ENCODE data around the gene MYO18B. TPM values are rescaled to one million over a fixed set of nuclear protein-coding genes. Genes with fewer than 3 reads are reported as not detected.

The MYO18B gene
- total RNA-seq, 1 donor from 2014 or later: 1.9 TPM

DNA sequence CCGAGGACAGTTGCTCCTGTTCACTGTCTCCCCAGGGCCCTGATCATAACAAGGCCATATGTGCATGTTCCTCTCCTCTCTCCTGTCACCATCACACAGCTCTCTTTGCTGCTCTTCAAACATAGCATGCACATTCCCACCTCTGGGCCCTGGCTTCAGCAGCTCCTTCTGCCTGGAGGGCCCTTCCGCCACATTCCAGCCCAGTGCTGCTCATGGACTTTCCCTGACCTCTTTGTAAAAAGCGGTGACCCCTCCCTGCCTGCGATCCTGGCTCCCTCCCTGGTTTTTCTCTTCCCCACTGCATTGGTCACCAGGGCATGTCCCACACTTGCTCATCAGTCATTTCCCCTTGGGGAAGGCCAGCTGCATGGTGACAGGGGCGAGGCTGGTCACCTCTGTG is 98.2 kb downstream of the MYO18B start:
- H3K27ac Mint-ChIP-seq: peak overlapping the region; percentile 39
- TF ChIP-seq, protein P1, sequence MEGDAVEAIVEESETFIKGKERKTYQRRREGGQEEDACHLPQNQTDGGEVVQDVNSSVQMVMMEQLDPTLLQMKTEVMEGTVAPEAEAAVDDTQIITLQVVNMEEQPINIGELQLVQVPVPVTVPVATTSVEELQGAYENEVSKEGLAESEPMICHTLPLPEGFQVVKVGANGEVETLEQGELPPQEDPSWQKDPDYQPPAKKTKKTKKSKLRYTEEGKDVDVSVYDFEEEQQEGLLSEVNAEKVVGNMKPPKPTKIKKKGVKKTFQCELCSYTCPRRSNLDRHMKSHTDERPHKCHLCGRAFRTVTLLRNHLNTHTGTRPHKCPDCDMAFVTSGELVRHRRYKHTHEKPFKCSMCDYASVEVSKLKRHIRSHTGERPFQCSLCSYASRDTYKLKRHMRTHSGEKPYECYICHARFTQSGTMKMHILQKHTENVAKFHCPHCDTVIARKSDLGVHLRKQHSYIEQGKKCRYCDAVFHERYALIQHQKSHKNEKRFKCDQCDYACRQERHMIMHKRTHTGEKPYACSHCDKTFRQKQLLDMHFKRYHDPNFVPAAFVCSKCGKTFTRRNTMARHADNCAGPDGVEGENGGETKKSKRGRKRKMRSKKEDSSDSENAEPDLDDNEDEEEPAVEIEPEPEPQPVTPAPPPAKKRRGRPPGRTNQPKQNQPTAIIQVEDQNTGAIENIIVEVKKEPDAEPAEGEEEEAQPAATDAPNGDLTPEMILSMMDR (IDR thresholded peaks at IDR 0.05; ENCODE audit: unreplicated experiment): no peak
- no peaks in the 10 kb centered on the region for H3K36me3 Mint-ChIP-seq (ENCODE audit: insufficient read depth)
- H3K9me3 Mint-ChIP-seq (ENCODE audit: low read depth): no peaks in the 10 kb centered on the region
- no peak overlapping the region for H3K4me3 Mint-ChIP-seq (ENCODE audit: low read depth)
- peaks cover 4% of the 10 kb centered on the region for H3K4me1 Mint-ChIP-seq (ENCODE audit: low read depth)
- H3K27me3 Mint-ChIP-seq: peaks cover 54% of the 10 kb centered on the region
- no peak for DNase-seq (ENCODE audit: low spot score, unreplicated experiment)

DNA sequence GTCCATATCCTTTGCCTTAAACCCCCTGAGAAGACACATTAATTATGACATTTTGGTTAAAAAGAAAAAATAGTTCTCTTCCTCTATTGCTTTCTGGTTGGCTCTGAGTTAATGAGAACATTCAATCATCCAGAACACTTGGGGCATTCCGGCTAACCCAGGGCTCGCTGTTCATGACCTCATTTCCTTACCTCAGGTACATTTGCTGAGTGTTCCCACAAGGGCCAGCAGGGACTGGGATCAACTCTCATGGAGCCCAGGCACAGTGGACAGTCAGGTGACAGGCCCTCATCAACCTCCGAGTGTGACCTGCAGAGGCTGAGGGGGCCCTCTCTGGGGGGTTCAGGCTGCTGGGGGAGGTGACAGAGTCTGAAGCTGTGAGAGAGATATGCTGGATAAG is 98.9 kb downstream of the MYO18B start:
- no peak overlapping the region for H3K27ac Mint-ChIP-seq
- DNase-seq (ENCODE audit: low spot score, unreplicated experiment): no peak
- H3K36me3 Mint-ChIP-seq (ENCODE audit: insufficient read depth): no peaks in the 10 kb centered on the region
- TF ChIP-seq, protein P1 (IDR thresholded peaks at IDR 0.05; ENCODE audit: unreplicated experiment): no peak
- no peaks in the 10 kb centered on the region for H3K9me3 Mint-ChIP-seq (ENCODE audit: low read depth)
- no peak overlapping the region for H3K4me3 Mint-ChIP-seq (ENCODE audit: low read depth)
- H3K4me1 Mint-ChIP-seq (ENCODE audit: low read depth): peaks cover 4% of the 10 kb centered on the region
- H3K27me3 Mint-ChIP-seq: peaks cover 50% of the 10 kb centered on the region

DNA sequence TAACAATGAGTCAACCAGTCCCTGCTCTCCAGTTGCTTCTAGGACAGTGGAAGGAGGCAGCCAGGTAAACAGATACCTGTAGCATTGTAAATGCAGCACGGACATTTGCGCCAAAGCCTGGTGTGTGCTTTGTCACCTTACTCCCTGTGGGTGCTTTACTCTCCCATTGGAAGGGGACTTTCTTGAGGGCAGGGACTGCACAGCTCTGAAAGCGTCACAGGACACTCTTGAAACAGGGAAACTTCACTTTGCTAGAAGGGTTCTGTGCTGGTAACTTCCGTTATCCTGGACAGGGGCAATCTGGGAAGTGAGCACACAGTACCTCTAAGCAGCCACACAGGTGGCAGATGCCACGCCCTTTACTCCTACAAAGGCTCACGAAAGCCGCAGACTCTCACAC is 99.8 kb downstream of the MYO18B start:
- TF ChIP-seq, protein P1 (IDR thresholded peaks at IDR 0.05; ENCODE audit: unreplicated experiment): no peak
- H3K4me1 Mint-ChIP-seq (ENCODE audit: low read depth): peaks cover 4% of the 10 kb centered on the region
- no peaks in the 10 kb centered on the region for H3K9me3 Mint-ChIP-seq (ENCODE audit: low read depth)
- no peak for DNase-seq (ENCODE audit: low spot score, unreplicated experiment)
- no peak overlapping the region for H3K4me3 Mint-ChIP-seq (ENCODE audit: low read depth)
- H3K27ac Mint-ChIP-seq: no peak overlapping the region
- no peaks in the 10 kb centered on the region for H3K36me3 Mint-ChIP-seq (ENCODE audit: insufficient read depth)
- H3K27me3 Mint-ChIP-seq: peaks cover 47% of the 10 kb centered on the region

DNA sequence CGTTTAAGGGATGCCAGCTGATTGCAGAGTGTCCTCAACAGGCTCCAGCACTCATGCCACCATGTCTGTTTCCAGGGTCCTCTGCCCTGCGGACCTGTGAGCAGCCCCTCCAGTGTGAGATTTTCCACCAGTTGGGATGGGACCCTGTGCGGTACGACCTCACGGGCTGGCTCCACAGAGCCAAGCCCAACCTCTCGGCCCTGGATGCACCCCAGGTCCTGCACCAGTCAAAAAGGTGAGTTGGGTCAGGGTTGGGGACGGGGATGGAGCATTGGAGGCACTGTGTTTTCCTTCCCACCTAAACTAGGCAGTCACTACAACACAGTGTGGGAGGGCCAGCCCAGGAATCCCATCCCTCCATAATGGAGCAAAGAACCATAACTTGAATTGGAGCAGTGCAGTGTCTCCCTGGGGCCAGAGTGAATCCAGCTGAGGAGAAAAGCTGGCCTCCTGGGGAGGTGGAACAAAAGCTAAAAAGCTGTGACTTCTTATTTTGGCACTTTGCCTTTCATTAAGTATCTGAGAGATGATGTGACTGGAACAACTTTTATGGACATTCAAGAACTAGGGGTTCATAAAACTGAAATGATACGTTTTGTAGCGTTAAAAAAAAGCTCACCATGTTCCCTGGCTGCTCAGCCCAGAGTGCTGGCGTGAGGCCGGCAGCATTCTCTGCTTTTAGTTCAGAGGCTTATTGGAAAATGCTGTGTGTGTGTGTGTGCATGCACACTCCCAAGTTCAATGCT is 101.8 kb downstream of the MYO18B start:
- no peaks in the 10 kb centered on the region for H3K36me3 Mint-ChIP-seq (ENCODE audit: insufficient read depth)
- TF ChIP-seq, protein P1 (IDR thresholded peaks at IDR 0.05; ENCODE audit: unreplicated experiment): no peak
- H3K27ac Mint-ChIP-seq: no peak overlapping the region
- no peak overlapping the region for H3K4me3 Mint-ChIP-seq (ENCODE audit: low read depth)
- H3K27me3 Mint-ChIP-seq: peaks cover 46% of the 10 kb centered on the region
- peaks cover 4% of the 10 kb centered on the region for H3K4me1 Mint-ChIP-seq (ENCODE audit: low read depth)
- H3K9me3 Mint-ChIP-seq (ENCODE audit: low read depth): no peaks in the 10 kb centered on the region
- DNase-seq (ENCODE audit: low spot score, unreplicated experiment): no peak

DNA sequence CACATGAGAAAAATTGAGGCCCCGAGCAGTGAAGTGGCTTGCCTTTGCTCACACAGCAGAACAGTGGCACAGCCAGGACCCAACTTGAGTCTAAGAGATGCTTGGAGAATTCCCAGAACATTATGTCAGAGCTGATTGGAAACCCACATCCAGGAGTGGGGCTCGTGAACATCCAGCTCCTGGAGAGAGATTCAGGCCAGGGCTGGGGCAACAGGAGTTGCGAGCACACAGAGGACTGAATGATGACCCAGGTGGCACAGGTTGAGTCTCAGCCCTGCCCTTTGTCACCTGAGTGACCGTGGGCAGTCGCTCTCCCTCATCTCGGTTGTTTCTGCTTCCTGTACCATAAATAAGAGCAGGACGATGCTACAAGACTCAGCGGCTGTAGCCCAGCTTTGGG is 102.6 kb downstream of the MYO18B start:
- TF ChIP-seq, protein P1 (IDR thresholded peaks at IDR 0.05; ENCODE audit: unreplicated experiment): no peak
- Mint-ChIP-seq H3K9me3 (ENCODE audit: low read depth) (no peaks in the 10 kb centered on the region), H3K27ac (no peak overlapping the region), H3K27me3 (peaks cover 42% of the 10 kb centered on the region), H3K4me3 (ENCODE audit: low read depth) (no peak overlapping the region), H3K4me1 (ENCODE audit: low read depth) (peaks cover 4% of the 10 kb centered on the region), H3K36me3 (ENCODE audit: insufficient read depth) (no peaks in the 10 kb centered on the region)
- DNase-seq (ENCODE audit: low spot score, unreplicated experiment): no peak

Data from progenitor cell of endocrine pancreas (in vitro differentiated cells).